GM19467 (cell line): Measurements from ENCODE around the gene DNAJB1.
A peak's percentile ranks its signal among the peaks of the same experiment; 100 is the strongest.

ENCODE experiments used
- ATAC-seq: cut with Tn5 transposase; IDR thresholded peaks from one replicate; pipeline ENCODE4 v1.9.1; 2021; ENCODE audit warnings: mild to moderate bottlenecking, moderate library complexity; ENCODE audit not compliant: unreplicated experiment

The DNAJB1 gene

GRCh38 chr19:14497228-14497921 is 20.8 kb downstream of the DNAJB1 start:
- no peak for ATAC-seq

GRCh38 chr19:14496834-14497227 is 21.4 kb downstream of the DNAJB1 start:
- no peak for ATAC-seq

GRCh38 chr19:14496029-14496833 is 22.0 kb downstream of the DNAJB1 start, which contains the start of gene GIPC1:
Gene GIPC1, minus strand, starts transcription at chr19:14496127. Its CDS starts 13,151 bp downstream, at chr19:14482976.
- ATAC-seq, result peak; percentile 54

GRCh38 chr19:14495672-14496028 is 22.5 kb downstream of the DNAJB1 start:
- ATAC-seq, result no peak

GRCh38 chr19:14494910-14495671 is 23.1 kb downstream of the DNAJB1 start:
- no peak for ATAC-seq

- no peak for ATAC-seq
Measured at GRCh38 chr19:14494411-14494810, 23.8 kb downstream of the DNAJB1 start.

GRCh38 chr19:14492756-14493337 is 25.4 kb downstream of the DNAJB1 start:
- ATAC-seq, result no peak

GRCh38 chr19:14487370-14488125 is 30.6 kb downstream of the DNAJB1 start:
- ATAC-seq, result no peak

- ATAC-seq, result no peak
Measured at GRCh38 chr19:14482172-14482941, 35.8 kb downstream of the DNAJB1 start.

- no peak for ATAC-seq
Measured at GRCh38 chr19:14480700-14481079, 37.5 kb downstream of the DNAJB1 start.

GRCh38 chr19:14479975-14480699 is 38.1 kb downstream of the DNAJB1 start:
- ATAC-seq, result no peak

- no peak for ATAC-seq
Measured at GRCh38 chr19:14479309-14479974, 38.8 kb downstream of the DNAJB1 start.

- no peak for ATAC-seq
Measured at GRCh38 chr19:14478113-14478545, 40.1 kb downstream of the DNAJB1 start.

- no peak for ATAC-seq
Measured at GRCh38 chr19:14477418-14478112, 40.6 kb downstream of the DNAJB1 start.

GRCh38 chr19:14476673-14477401 is 41.4 kb downstream of the DNAJB1 start:
- no peak for ATAC-seq

GRCh38 chr19:14476327-14476672 is 41.9 kb downstream of the DNAJB1 start:
- ATAC-seq, result no peak
